Stomach (tissue), 9 donors: ENCODE data around the gene SLC12A7. TPM values are rescaled to one million over a fixed set of nuclear protein-coding genes. Genes with fewer than 3 reads are reported as not detected.

Experiments
- DNase-seq, 2 donors: peaks; one replicate each; pipeline versions ENCODE4 v3.0.0 to v3.0.0-alpha.2; 2013 to 2019
- H3K27ac ChIP-seq, 5 donors: fragments of 200-600 bp in 4 of 5; sonication (generic) in 4 of 5; one replicate each; pipeline ENCODE4 v1.5.1; 2013 to 2019; ENCODE audit warnings: mild to moderate bottlenecking in 1 of 5, moderate library complexity in 1 of 5
- H3K27me3 ChIP-seq, 3 donors: fragments of 200-600 bp; sonication (generic); one replicate each; pipeline ENCODE4 v1.5.1; 2017 to 2019; ENCODE audit warnings: mixed run types in 1 of 3
- H3K36me3 ChIP-seq, 4 donors: fragments of 200-600 bp; sonication (generic); 1 replicate in 3 of 4; 2 replicates in 1 of 4; pipeline ENCODE4 v1.5.1; 2016 to 2019
- H3K4me1 ChIP-seq, 4 donors: fragments of 200-600 bp; sonication (generic); one replicate each; pipeline ENCODE4 v1.5.1; 2016 to 2019
- H3K4me3 ChIP-seq, 4 donors: fragments of 200-600 bp; sonication (generic) in 3 of 4; one replicate each; pipeline ENCODE4 v1.5.1; 2016 to 2019; ENCODE audit warnings: mild to moderate bottlenecking in 1 of 4
- H3K9me3 ChIP-seq, 4 donors: fragments of 200-600 bp; sonication (generic); one replicate each; pipeline ENCODE4 v1.5.1; 2016 to 2019
- CTCF ChIP-seq, 7 experiments: fragments of 450-650 bp in 4 of 7; fragments of 200-600 bp in 3 of 7; sonication (generic) in 3 of 7; IDR thresholded peaks; one replicate each; pipeline ENCODE4 v1.5.1; 2016 to 2019; ENCODE audit warnings: antibody characterized with exemption in 7 of 7, control low read depth in 2 of 7, mild to moderate bottlenecking in 1 of 7
- EP300 ChIP-seq: sonication (generic); formaldehyde crosslinking; IDR thresholded peaks from one replicate; pipeline ENCODE4 v1.6.1; 2017; ENCODE audit warnings: antibody characterized with exemption
- POLR2A ChIP-seq, 4 donors: fragments of 450-650 bp; IDR thresholded peaks; one replicate each; pipeline ENCODE4 v1.6.1; 2016; ENCODE audit warnings: antibody characterized with exemption in 4 of 4, control low read depth in 2 of 4, mild to moderate bottlenecking in 1 of 4, moderate library complexity in 1 of 4
- POLR2AphosphoS5 ChIP-seq, 3 donors: sonication (generic); formaldehyde crosslinking; IDR thresholded peaks; one replicate each; pipeline ENCODE4 v1.6.1; 2016; ENCODE audit warnings: antibody characterized with exemption in 3 of 3
- WGBS, 5 donors: extraction: QIAGEN DNeasy Blood & Tissue Kit in 3 of 5; methylation state at CpG; one replicate each; pipeline versions ENCODE4 v1.1.5 to v1.1.7; 2013 to 2018; 5-methylcytosine and 5-hydroxymethylcytosine counted together
- intact Hi-C: fragments of 100-400 bp; cut with DNase I; formaldehyde crosslinking; loops from one replicate; pipeline ENCODE4 v1.15.1; 2023; ENCODE audit warnings: low total_unique reads
- polyA plus RNA-seq, 3 donors: library from polyadenylated mRNA; stranded (reverse); fragments of 200-250 nt; gene quantifications; one replicate each; pipeline ENCODE4 v1.2.3, GENCODE V29; 2013
- total RNA-seq, 5 donors: library from RNA; depleted of rRNA; stranded (reverse); fragments of >200 nt; gene quantifications; one replicate each; pipeline versions ENCODE4 v1.1.0 to v1.2.3, GENCODE V29; 2014 to 2016
- donor health status: healthy with polysubstance abuse.
- donor health status: Bipolar disorder and iron deficiency.
- donor health status: healthy.

The SLC12A7 gene
- total and polyA plus RNA-seq, 8 donors, result 4.7 to 346 (median 37.7) TPM

GRCh38 chr5:1060535-1060981 lies 51.3 kb downstream of the SLC12A7 start:
- Histone ChIP-seq H3K9me3 (no peaks in the 10 kb centered on the region), H3K36me3 (peaks cover 60 to 97% (median 95%) of the 10 kb centered on the region in 4 donors), H3K4me1 (no peaks in the 10 kb centered on the region), H3K27me3 (no peaks in the 10 kb centered on the region), H3K27ac (no peak overlapping the region), H3K4me3 (no peak overlapping the region)
- intact Hi-C loops, result no loop called here
- no peak for TF ChIP-seq POLR2A (IDR thresholded peaks at IDR 0.05)
- no peak for TF ChIP-seq CTCF (IDR thresholded peaks at IDR 0.05)
- no peak for TF ChIP-seq POLR2AphosphoS5 (IDR thresholded peaks at IDR 0.05)
- TF ChIP-seq EP300, result no peak
- WGBS, 5 donors, result 80 to 100% (median 83%) methylated on average over 9 to 24 of the region's 24 CpGs
- DNase-seq, result no peak

GRCh38 chr5:1059884-1060263 lies 52.0 kb downstream of the SLC12A7 start:
- no peaks in the 10 kb centered on the region for H3K4me1 ChIP-seq
- no peaks in the 10 kb centered on the region for H3K9me3 ChIP-seq
- WGBS, 5 donors, result 83 to 90% (median 87%) methylated on average over 17 of the region's 17 CpGs
- intact Hi-C loops, result no loop called here
- TF ChIP-seq POLR2AphosphoS5 (IDR thresholded peaks at IDR 0.05) (no peak), CTCF (IDR thresholded peaks at IDR 0.05) (no peak), POLR2A (IDR thresholded peaks at IDR 0.05) (no peak)
- H3K4me3 ChIP-seq, result no peak overlapping the region
- no peaks in the 10 kb centered on the region for H3K27me3 ChIP-seq
- H3K36me3 ChIP-seq, result peaks cover 66 to 97% (median 95%) of the 10 kb centered on the region in 4 donors
- DNase-seq, result no peak
- H3K27ac ChIP-seq, result no peak overlapping the region

GRCh38 chr5:1058988-1059883 lies 52.6 kb downstream of the SLC12A7 start:
- no peak for TF ChIP-seq POLR2A (IDR thresholded peaks at IDR 0.05)
- TF ChIP-seq POLR2AphosphoS5 (IDR thresholded peaks at IDR 0.05), result no peak
- TF ChIP-seq CTCF (IDR thresholded peaks at IDR 0.05), result no peak
- TF ChIP-seq EP300, result no peak

GRCh38 chr5:1058083-1058945 lies 53.5 kb downstream of the SLC12A7 start:
- Histone ChIP-seq H3K4me1 (no peaks in the 10 kb centered on the region), H3K27me3 (no peaks in the 10 kb centered on the region), H3K4me3 (no peak overlapping the region), H3K36me3 (peaks cover 59 to 97% (median 95%) of the 10 kb centered on the region in 4 donors), H3K27ac (no peak overlapping the region), H3K9me3 (no peaks in the 10 kb centered on the region)
- DNase-seq, result no peak
- intact Hi-C loops, result no loop called here
- TF ChIP-seq POLR2AphosphoS5 (IDR thresholded peaks at IDR 0.05) (no peak), EP300 (no peak), POLR2A (IDR thresholded peaks at IDR 0.05) (no peak), CTCF (IDR thresholded peaks at IDR 0.05) (no peak)
- 90 to 94% (median 93%) methylated on average over 10 to 36 of the region's 36 CpGs for WGBS, 5 donors

More at GRCh38 chr5:1058988-1059883, 52.6 kb downstream of the SLC12A7 start:
- no peaks in the 10 kb centered on the region for H3K27me3 ChIP-seq
- H3K4me1 ChIP-seq, result no peaks in the 10 kb centered on the region
- H3K27ac ChIP-seq, result no peak overlapping the region
- intact Hi-C loops, result no loop called here
- H3K9me3 ChIP-seq, result no peaks in the 10 kb centered on the region
- peaks cover 63 to 97% (median 95%) of the 10 kb centered on the region in 4 donors for H3K36me3 ChIP-seq
- no peak for DNase-seq
- no peak overlapping the region for H3K4me3 ChIP-seq
- WGBS, 5 donors, result 87 to 95% (median 93%) methylated on average over 17 to 34 of the region's 34 CpGs
